GM19023 (cell line): ENCODE data around the gene KRT33A.

Experiments
- ATAC-seq: cut with Tn5 transposase; IDR thresholded peaks from one replicate; pipeline ENCODE4 v1.9.1; 2021; ENCODE audit warnings: mild to moderate bottlenecking, moderate library complexity; ENCODE audit not compliant: unreplicated experiment

Gene KRT33A

GRCh38 chr17:41304091-41304490 is 46.5 kb downstream of the KRT33A start:
- ATAC-seq: no peak

- ATAC-seq: no peak
Observed at GRCh38 chr17:41302981-41303380, 47.6 kb downstream of the KRT33A start.

- ATAC-seq: no peak
Observed at GRCh38 chr17:41301916-41302901, 48.4 kb downstream of the KRT33A start, which contains the start of gene KRTAP29-1. Gene KRTAP29-1, minus strand, starts transcription at chr17:41302851. Its CDS starts 0 bp downstream, at chr17:41302851.

GRCh38 chr17:41301204-41301790 is 49.3 kb downstream of the KRT33A start:
- ATAC-seq: no peak

- no peak for ATAC-seq
Observed at GRCh38 chr17:41298458-41299135, 52.0 kb downstream of the KRT33A start.

GRCh38 chr17:41296846-41297245 is 53.8 kb downstream of the KRT33A start:
- ATAC-seq: no peak
